T-helper 1 cell treated with Interleukin-12 subunit alpha and Interleukin-12 subunit beta and Interleukin-4 antibody, amounts not matched to agents 30 μg/mL and 1 μg/mL, for 36 hours (primary cell): ENCODE results near the gene APC.
A peak's percentile ranks its signal among the peaks of the same experiment; 100 is the strongest.
"Not testable (repeated sequence)": the region's sequence is repeated elsewhere in the genome, so short reads cannot be mapped to it uniquely, and the experiment has no call there.

Experiments
- H3K27ac Mint-ChIP-seq: one replicate; pipeline ENCODE4 v1.8.0; 2021; ENCODE audit warnings: mild to moderate bottlenecking, mixed read lengths
- H3K27me3 Mint-ChIP-seq: one replicate; pipeline ENCODE4 v1.8.0; 2021; ENCODE audit warnings: low read depth, mixed read lengths
- H3K36me3 Mint-ChIP-seq: one replicate; pipeline ENCODE4 v1.8.0; 2021; ENCODE audit warnings: low read depth, mixed read lengths
- H3K4me1 Mint-ChIP-seq: one replicate; pipeline ENCODE4 v1.8.0; 2021; ENCODE audit warnings: low read depth, mixed read lengths
- H3K4me3 Mint-ChIP-seq: one replicate; pipeline ENCODE4 v1.8.0; 2021; ENCODE audit warnings: mild to moderate bottlenecking, moderate library complexity, mixed read lengths
- H3K9me3 Mint-ChIP-seq: one replicate; pipeline ENCODE4 v1.8.0; 2021; ENCODE audit warnings: mixed read lengths

The APC gene

DNA sequence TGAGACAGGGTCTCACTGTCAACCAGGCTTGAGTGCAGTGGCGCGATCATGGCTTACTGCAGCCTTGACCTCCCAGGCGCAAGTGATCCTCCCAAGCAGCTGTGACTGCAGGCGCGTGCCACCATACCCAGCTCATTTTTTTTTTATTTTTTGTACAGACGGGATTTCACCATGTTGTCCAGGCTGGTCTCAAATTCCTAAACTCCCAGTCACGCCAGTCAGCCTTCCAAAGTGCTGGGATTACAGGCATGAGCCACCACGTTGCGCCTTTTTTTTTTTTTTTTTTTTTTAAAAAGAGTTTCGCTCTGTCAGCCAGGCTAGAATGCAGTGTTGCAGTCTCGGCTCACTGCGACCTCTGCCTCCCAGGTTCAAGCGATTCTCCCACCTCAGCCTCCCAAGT lies 96.3 kb downstream of the APC start:
- no peak overlapping the region for H3K4me3 Mint-ChIP-seq
- no peak overlapping the region for H3K27ac Mint-ChIP-seq
- peaks cover 3% of the 10 kb centered on the region for H3K4me1 Mint-ChIP-seq
- peaks cover 31% of the 10 kb centered on the region for H3K36me3 Mint-ChIP-seq
- H3K27me3 Mint-ChIP-seq = no peaks in the 10 kb centered on the region
- no peaks in the 10 kb centered on the region for H3K9me3 Mint-ChIP-seq

DNA sequence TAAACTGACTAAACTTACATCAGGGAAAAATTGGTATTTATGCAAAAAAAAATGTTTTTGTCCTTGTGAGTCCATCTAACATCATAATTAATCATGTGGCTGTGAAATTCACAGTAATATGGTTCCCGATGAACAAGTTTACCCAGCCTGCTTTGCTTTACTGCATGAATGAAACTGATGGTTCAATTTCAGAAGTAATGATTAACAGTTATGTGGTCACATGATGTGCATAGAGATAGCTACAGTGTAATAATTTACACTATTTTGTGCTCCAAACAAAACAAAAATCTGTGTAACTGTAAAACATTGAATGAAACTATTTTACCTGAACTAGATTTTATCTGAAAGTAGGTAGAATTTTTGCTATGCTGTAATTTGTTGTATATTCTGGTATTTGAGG lies 106.8 kb downstream of the APC start:
- Mint-ChIP-seq H3K4me1 (peaks cover 4% of the 10 kb centered on the region), H3K27ac (no peak overlapping the region), H3K4me3 (no peak overlapping the region), H3K36me3 (peaks cover 16% of the 10 kb centered on the region), H3K9me3 (no peaks in the 10 kb centered on the region), H3K27me3 (no peaks in the 10 kb centered on the region)

DNA sequence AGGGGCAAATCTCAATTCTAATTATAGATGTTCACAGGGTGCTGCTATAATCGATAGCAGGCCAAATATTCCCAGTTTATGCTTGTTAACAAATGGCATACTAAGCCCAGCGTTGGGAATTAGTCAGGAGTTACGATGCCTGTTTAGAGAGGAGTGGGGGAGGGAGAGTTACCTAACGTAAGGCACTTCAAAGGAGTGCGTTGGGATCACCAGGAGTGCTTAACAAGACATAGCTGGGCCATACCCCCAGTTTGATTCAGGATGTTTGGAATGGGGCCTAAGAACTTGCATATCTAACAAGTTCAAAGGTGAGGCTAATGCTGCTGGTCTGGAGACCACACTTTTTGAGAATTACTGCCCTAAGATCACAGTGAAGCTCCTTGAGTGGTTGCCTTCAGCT lies 108.9 kb downstream of the APC start:
- Mint-ChIP-seq H3K27ac (no peak overlapping the region), H3K36me3 (peaks cover 7% of the 10 kb centered on the region), H3K27me3 (peaks cover 5% of the 10 kb centered on the region), H3K4me3 (no peak overlapping the region), H3K4me1 (peaks cover 4% of the 10 kb centered on the region), H3K9me3 (no peaks in the 10 kb centered on the region)

DNA sequence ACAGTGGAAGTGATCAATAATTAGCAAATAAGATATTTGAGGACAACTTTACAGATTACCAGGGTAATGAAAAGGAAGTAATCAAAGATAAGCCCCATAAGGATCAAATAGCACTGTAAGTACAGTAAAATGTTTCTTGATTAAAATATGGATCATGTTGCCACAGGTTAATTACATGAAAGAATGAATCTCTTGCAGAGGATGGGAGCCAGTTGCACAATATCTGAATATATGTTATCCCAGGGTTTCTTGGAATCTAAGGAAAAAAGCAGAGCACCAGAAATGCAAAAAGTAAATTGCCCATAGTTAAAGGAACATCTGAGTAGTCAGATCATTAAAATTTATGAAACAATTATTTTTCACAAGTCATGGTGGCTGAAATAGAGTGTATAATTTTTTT lies 109.6 kb downstream of the APC start:
- H3K4me3 Mint-ChIP-seq = no peak overlapping the region

DNA sequence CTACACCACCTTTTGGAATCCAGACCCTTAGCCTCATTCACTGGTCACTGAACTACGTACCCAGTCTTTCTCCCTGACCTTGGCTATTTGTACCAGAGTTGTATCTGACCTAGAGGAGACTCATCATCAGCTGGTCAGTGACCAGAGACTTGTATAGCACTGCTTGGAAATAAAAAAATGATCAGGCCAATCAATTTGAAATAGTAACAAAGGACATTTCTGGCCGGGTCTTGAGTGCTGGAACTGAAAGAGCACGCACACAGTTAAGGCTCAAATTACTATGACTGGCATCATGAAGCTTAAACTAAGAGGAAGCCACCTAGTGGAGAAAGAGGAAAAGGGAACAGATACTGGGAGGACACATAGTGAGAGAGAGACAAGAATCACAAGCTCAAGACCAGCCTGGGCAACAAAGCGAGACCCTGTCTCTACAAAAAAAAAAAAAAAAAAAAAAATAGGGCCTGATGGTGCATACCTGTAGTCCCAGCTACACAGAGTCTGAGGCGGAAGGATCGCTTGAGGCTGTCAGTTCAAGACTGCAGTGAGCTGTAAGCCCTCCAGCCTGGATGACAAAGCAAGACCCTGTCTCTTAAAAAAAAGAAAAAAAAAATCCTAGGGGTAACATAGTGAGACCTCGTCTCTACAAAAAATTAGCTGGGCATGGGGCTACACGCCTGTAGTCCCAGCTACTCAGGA lies 110.6 kb downstream of the APC start:
- Mint-ChIP-seq H3K27ac (no peak overlapping the region), H3K36me3 (peaks cover 2% of the 10 kb centered on the region), H3K27me3 (peaks cover 14% of the 10 kb centered on the region), H3K9me3 (no peaks in the 10 kb centered on the region), H3K4me3 (no peak overlapping the region), H3K4me1 (peaks cover 4% of the 10 kb centered on the region)

More for the DNA sequence above, 109.6 kb downstream of the APC start:
- peaks cover 9% of the 10 kb centered on the region for H3K27me3 Mint-ChIP-seq
- H3K36me3 Mint-ChIP-seq = peaks cover 3% of the 10 kb centered on the region
- H3K4me1 Mint-ChIP-seq = peaks cover 4% of the 10 kb centered on the region
- no peaks in the 10 kb centered on the region for H3K9me3 Mint-ChIP-seq
- no peak overlapping the region for H3K27ac Mint-ChIP-seq

DNA sequence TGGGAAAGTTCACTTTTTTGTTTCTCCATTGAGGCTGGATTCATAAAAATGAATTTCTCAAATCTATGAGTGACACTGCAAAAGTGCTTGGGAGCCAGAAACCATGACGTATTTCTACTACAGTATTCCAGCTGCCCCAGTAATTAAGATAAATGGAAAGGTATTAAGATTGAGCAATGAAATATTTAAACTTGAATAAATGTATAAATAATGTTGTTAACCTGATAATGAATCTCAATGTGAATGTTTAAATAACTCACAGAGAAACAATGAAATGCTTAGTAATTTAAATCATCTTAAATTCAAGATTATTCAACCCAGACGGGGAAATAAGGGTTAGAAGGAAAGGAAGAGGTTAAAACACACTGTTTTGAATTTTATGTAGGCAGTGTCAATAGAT lies 112.2 kb downstream of the APC start:
- Mint-ChIP-seq H3K4me3 (no peak overlapping the region), H3K27me3 (peaks cover 29% of the 10 kb centered on the region), H3K27ac (no peak overlapping the region), H3K36me3 (no peaks in the 10 kb centered on the region), H3K4me1 (peaks cover 4% of the 10 kb centered on the region), H3K9me3 (peaks cover 5% of the 10 kb centered on the region)

DNA sequence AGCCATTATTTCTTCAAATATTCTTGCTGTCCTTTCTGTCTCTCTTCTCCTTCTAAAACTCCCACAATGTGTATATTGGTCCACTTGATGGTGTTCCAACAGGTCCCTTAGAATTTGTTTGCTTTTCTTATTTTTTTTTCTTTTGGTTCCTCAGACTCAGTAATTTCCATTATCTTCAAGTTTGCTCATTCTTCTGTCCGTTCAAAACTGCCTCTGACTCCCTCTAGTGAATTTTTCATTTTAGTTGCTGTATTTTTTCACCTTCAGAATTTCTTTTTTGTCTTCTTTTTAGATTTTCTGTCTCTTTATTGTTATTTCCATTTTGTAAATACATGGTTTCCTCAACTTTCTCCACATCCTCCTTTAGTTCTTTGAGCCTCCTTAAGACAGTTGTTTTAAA lies 117.0 kb downstream of the APC start:
- Mint-ChIP-seq H3K9me3 (peaks cover 9% of the 10 kb centered on the region), H3K27me3 (peaks cover 54% of the 10 kb centered on the region), H3K4me1 (peaks cover 3% of the 10 kb centered on the region), H3K27ac (no peak overlapping the region), H3K4me3 (no peak overlapping the region), H3K36me3 (peaks cover 3% of the 10 kb centered on the region)

DNA sequence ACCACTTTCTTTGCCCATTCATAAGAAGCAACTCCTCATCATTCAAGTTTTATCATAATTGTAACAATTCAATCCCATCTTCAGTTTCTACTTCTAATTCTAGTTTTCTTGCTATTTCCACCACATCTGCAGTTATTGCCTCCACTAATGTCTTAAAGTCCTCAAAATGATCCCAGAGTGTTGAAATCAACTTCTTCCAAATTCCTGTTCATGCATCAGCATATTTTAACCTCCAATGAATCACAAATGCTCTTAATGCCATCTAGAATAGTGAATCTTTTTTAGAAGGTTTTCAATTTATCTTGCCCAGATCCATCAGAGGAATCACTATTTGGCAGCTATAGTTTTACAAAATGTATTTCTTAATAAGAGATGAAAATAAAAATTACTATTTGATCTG lies 120.2 kb downstream of the APC start:
- peaks cover 10% of the 10 kb centered on the region for H3K9me3 Mint-ChIP-seq
- H3K4me3 Mint-ChIP-seq = no peak overlapping the region
- peaks cover 15% of the 10 kb centered on the region for H3K36me3 Mint-ChIP-seq
- H3K27me3 Mint-ChIP-seq = peaks cover 42% of the 10 kb centered on the region
- no peak overlapping the region for H3K27ac Mint-ChIP-seq
- peaks cover 17% of the 10 kb centered on the region for H3K4me1 Mint-ChIP-seq

DNA sequence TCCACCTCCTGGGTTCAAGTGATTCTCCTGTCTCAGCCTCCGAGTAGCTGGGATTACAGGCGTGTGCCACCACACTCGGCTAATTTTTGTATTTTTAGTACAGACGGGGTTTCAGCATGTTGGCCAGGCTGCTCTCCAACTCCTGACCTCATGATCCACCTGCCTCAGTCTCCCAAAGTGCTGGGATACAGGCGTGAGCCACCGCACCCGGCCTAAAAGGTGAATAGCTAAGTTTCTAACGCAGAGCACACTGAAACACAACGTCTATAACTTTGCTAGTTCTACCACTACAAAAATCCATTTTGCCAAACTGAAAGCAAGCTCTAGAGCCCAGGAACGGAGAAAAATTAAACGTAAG lies 122.9 kb downstream of the APC start:
- Mint-ChIP-seq H3K4me3 (peak overlapping the region; percentile 95), H3K36me3 (peaks cover 29% of the 10 kb centered on the region), H3K4me1 (peaks cover 31% of the 10 kb centered on the region), H3K27ac (peak overlapping the region; percentile 97), H3K27me3 (peaks cover 20% of the 10 kb centered on the region)
- H3K9me3 Mint-ChIP-seq = not testable (repeated sequence)

DNA sequence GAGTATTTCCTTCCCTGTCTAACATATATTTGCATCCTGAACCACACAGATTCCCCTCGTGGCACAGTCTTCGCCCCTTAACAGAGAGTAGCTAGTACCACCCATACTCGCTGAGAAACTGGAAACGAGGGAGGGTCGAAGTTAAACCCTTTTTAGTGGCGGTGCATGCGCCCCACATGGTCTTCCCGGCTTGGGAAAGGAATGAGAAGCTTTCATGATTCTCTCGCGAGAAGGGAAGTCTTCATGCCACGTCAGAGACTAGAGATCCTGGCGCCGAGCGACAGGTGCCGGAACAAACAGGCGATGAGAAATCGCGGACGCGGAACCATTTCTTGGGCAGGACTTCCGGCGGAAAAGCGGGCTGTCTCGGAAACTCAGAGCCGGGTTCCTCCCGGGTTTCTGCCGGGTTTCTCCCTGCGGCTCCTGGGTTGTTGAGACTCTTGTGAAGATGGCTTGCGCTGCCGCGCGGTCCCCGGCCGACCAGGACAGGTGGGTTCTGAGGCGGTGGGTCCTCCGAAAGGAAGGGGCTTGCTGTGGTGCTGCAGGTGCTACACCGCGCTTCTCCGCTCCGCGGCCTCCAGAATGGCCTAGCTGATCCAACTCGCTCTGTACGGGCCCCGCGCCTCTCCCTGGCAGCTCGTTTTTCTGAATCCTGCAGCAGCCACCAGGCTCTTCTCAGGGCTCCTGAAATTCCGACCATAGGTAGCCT lies 123.4 kb downstream of the APC start, which contains the start of gene SRP19:
SRP19 (plus strand) TSS at position 359 of the 709 bp plus-strand sequence; CDS start at position 449, 90 bp downstream.
- Mint-ChIP-seq H3K9me3 (peaks cover 4% of the 10 kb centered on the region), H3K27ac (peak within 1 kb of the TSS; percentile 97), H3K4me3 (peak within 1 kb of the TSS; percentile 95), H3K36me3 (peaks cover 30% of the 10 kb centered on the region), H3K4me1 (peaks cover 31% of the 10 kb centered on the region), H3K27me3 (peaks cover 14% of the 10 kb centered on the region)

DNA sequence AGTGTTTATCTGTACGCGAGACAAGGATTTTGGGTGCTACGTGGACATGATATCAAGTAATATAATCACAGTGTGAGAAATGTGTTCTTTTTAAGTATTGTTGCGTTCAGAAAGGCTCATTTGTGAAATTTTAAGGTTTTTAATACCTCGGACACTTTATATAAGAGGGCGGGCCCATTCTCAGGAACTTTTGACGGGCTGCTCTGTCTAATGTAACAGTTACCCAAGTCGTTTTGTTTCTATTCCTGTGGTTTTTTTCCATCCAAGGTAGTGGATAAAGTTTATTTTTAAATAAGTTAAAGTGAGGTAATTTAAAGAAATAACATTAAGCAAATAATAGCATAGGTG lies 123.9 kb downstream of the APC start:
- Mint-ChIP-seq H3K27ac (peak overlapping the region; percentile 97), H3K9me3 (peaks cover 4% of the 10 kb centered on the region), H3K36me3 (peaks cover 34% of the 10 kb centered on the region), H3K4me3 (peak overlapping the region; percentile 95), H3K4me1 (peaks cover 32% of the 10 kb centered on the region), H3K27me3 (peaks cover 9% of the 10 kb centered on the region)

DNA sequence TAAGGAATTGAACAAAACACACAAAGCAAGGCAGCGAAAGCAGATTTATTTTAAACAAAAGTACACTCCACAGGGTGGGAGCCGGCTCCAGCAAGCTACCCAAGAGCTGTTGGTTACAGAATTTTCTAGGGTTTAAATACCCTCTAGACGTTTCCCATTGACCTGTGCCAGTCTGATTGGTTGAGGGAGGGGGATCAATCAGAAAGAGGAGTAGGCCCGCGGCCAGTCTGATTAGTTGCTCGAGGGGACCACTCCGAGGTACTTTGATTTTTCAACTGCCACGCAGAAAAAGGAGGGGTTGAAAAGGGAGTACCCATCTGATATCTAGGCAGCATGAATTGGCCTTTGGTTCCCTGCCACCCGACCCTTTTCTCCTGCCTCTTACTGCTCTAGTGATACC lies 124.4 kb downstream of the APC start:
- Mint-ChIP-seq H3K9me3 (peaks cover 4% of the 10 kb centered on the region), H3K27me3 (peaks cover 7% of the 10 kb centered on the region), H3K4me1 (peaks cover 37% of the 10 kb centered on the region), H3K36me3 (peaks cover 39% of the 10 kb centered on the region), H3K4me3 (peak overlapping the region; percentile 95), H3K27ac (peak overlapping the region; percentile 49)

DNA sequence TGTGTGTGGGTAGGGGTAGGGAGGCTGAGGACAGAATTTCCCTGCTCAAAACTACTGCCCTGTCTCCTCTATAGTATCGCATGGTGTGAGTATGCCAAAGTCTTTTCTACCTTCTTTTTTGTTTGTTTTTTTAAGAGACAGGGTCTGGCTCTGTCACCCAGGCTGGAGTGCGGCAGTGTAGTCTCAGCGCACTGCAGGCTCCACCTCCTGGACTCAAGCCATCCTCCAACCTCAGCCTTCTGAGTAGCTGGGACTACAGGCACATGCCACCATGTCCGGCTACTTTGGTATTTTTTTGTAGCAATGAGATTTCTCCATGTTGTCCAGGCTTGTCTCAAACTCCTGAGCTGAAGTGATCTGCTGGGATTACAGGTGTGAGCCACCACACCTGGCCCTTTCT lies 125.9 kb downstream of the APC start:
- Mint-ChIP-seq H3K36me3 (peaks cover 47% of the 10 kb centered on the region), H3K9me3 (peaks cover 4% of the 10 kb centered on the region), H3K27ac (peak overlapping the region; percentile 36), H3K4me3 (peak overlapping the region; percentile 95), H3K27me3 (no peaks in the 10 kb centered on the region), H3K4me1 (peaks cover 40% of the 10 kb centered on the region)

DNA sequence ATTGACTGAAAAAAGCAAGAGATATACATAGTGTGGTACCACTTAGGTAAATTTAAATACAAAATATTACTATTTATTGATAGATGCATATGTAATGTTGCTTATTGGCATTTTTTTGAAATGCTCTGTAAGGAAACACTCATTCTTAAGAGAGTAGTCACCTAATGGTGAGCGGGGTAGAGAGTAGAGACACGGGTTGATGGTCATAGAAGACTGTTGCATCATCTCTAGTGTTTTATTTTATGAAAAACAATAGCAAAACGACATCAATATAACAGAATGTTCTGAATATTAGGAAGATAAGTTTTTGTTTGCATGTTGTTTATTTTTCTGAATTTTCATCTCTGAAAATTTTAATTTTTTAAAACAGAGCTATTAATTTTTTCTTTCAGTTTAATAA lies 127.4 kb downstream of the APC start:
- H3K27ac Mint-ChIP-seq = no peak overlapping the region
- no peaks in the 10 kb centered on the region for H3K9me3 Mint-ChIP-seq
- H3K27me3 Mint-ChIP-seq = no peaks in the 10 kb centered on the region
- peaks cover 50% of the 10 kb centered on the region for H3K4me1 Mint-ChIP-seq
- no peak overlapping the region for H3K4me3 Mint-ChIP-seq
- peaks cover 55% of the 10 kb centered on the region for H3K36me3 Mint-ChIP-seq

DNA sequence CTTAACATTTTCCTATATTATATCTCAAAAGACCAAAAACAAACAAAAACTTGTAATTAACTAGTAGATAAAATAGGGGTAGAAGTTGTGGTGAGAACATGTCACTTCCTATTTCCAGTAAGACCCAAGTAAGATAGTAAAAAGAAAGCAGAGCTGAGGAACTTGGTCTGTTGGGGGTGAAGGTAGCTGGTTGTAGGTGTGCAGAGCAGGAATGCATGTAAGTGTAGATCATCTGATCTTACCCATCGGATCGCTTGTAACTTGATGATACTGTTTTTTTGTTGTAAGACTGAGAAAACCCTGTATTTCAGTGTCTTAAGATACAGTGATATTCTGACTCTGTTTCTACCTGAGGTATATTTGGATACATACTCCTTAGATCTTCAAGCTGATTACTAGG lies 129.1 kb downstream of the APC start:
- no peaks in the 10 kb centered on the region for H3K9me3 Mint-ChIP-seq
- H3K4me3 Mint-ChIP-seq = no peak overlapping the region
- peaks cover 51% of the 10 kb centered on the region for H3K36me3 Mint-ChIP-seq
- peaks cover 51% of the 10 kb centered on the region for H3K4me1 Mint-ChIP-seq
- H3K27me3 Mint-ChIP-seq = no peaks in the 10 kb centered on the region
- H3K27ac Mint-ChIP-seq = peak overlapping the region; percentile 63
